DOHH2 (cell line): ENCODE results near the gene SPATA20.

Source experiments
- H3F3A ChIP-seq: fragments of 200-600 bp; sonication (generic), shearing (Covaris generic); 2 replicates; pipeline ENCODE4 v1.6.0; 2016; ENCODE audit warnings: antibody characterized with exemption, mild to moderate bottlenecking; ENCODE audit not compliant: control insufficient read depth, insufficient read depth
- H3K27ac ChIP-seq: fragments of 200-600 bp; sonication (generic); 2 replicates; pipeline ENCODE4 v1.5.1; 2014; ENCODE audit warnings: low read depth, mild to moderate bottlenecking, low read length, moderate library complexity
- H3K27me3 ChIP-seq: fragments of 200-600 bp; sonication (generic); 2 replicates; pipeline ENCODE4 v1.6.1; 2014; ENCODE audit warnings: mild to moderate bottlenecking, low read length, mixed read lengths; ENCODE audit not compliant: control insufficient read depth
- H3K36me3 ChIP-seq: fragments of 200-600 bp; sonication (generic); 2 replicates; pipeline ENCODE4 v1.6.1; 2014; ENCODE audit warnings: mild to moderate bottlenecking, low read length, moderate library complexity, mixed read lengths; ENCODE audit not compliant: control insufficient read depth
- H3K4me1 ChIP-seq: fragments of 200-600 bp; sonication (generic); 2 replicates; pipeline ENCODE4 v1.6.1; 2014; ENCODE audit warnings: mild to moderate bottlenecking, low read length, mixed read lengths; ENCODE audit not compliant: control insufficient read depth
- H3K4me2 ChIP-seq: fragments of 200-600 bp; sonication (generic); 2 replicates; pipeline ENCODE4 v1.6.0; 2014; ENCODE audit warnings: mild to moderate bottlenecking, low read length, moderate library complexity
- H3K4me3 ChIP-seq: fragments of 200-600 bp; sonication (generic); 2 replicates; pipeline ENCODE4 v1.5.1; 2014; ENCODE audit warnings: mild to moderate bottlenecking, low read length, mixed read lengths
- H3K79me2 ChIP-seq: fragments of 200-600 bp; sonication (generic); 2 replicates; pipeline ENCODE4 v1.6.1; 2014; ENCODE audit warnings: mild to moderate bottlenecking, low read length, mixed read lengths; ENCODE audit not compliant: control insufficient read depth
- H3K9me2 ChIP-seq: fragments of 200-600 bp; sonication (generic); replicated peaks from 2 replicates; pipeline ENCODE4 v1.6.1; 2014; ENCODE audit warnings: mild to moderate bottlenecking, low read length, mixed read lengths; ENCODE audit not compliant: control insufficient read depth
- H3K9me3 ChIP-seq: fragments of 200-600 bp; sonication (generic); 2 replicates; pipeline ENCODE4 v1.6.1; 2014; ENCODE audit warnings: antibody characterized with exemption, low read length, mixed read lengths; ENCODE audit not compliant: control insufficient read depth, insufficient read depth
- H4K20me1 ChIP-seq: fragments of 200-600 bp; sonication (generic); 2 replicates; pipeline ENCODE4 v1.6.0; 2014; ENCODE audit warnings: low read depth, mild to moderate bottlenecking, antibody characterized with exemption, low read length, moderate library complexity; ENCODE audit not compliant: control insufficient read depth, insufficient read depth
- EZH2phosphoT487 ChIP-seq: fragments of 200-600 bp; sonication (generic); IDR thresholded peaks from 2 replicates; pipeline ENCODE4 v1.6.1; 2017; ENCODE audit warnings: borderline replicate concordance, mild to moderate bottlenecking, antibody characterized with exemption, low read length, moderate library complexity, mixed read lengths
- TF ChIP-seq, protein P1 (sequence below): fragments of 200-600 bp; sonication (generic); IDR thresholded peaks from one replicate; pipeline ENCODE4 v1.5.1; 2014; ENCODE audit warnings: antibody characterized with exemption, mild to moderate bottlenecking, low read depth, low read length; ENCODE audit not compliant: poor library complexity, severe bottlenecking

The SPATA20 gene

DNA sequence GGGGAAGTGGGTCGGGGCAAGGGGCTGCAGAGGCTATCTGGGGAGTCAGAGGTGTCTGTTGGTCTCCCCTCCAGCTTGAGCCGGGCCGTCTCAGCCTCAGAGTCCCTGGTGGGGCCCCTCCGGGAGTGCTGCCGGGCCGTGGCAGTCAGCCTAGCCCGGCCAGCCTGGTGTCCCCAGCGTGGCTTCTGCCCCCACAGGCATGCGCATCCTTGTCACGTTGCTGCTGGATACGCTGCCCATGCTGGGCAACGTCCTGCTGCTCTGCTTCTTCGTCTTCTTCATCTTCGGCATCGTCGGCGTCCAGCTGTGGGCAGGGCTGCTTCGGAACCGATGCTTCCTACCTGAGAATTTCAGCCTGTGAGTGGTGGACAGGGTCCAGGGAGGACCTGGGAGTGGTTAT lies 24.7 kb downstream of the SPATA20 start:
- Histone ChIP-seq H3K4me2 (no peak overlapping the region), H4K20me1 (no peaks in the 10 kb centered on the region), H3F3A (no peaks in the 10 kb centered on the region), H3K27ac (no peak overlapping the region), H3K36me3 (no peaks in the 10 kb centered on the region), H3K4me1 (no peaks in the 10 kb centered on the region), H3K27me3 (peaks cover 5% of the 10 kb centered on the region; the same call in 1 of the 2 replicates), H3K9me2 (no peaks in the 10 kb centered on the region), H3K79me2 (no peaks in the 10 kb centered on the region), H3K4me3 (no peak overlapping the region), H3K9me3 (no peaks in the 10 kb centered on the region)
- TF ChIP-seq, protein P1, sequence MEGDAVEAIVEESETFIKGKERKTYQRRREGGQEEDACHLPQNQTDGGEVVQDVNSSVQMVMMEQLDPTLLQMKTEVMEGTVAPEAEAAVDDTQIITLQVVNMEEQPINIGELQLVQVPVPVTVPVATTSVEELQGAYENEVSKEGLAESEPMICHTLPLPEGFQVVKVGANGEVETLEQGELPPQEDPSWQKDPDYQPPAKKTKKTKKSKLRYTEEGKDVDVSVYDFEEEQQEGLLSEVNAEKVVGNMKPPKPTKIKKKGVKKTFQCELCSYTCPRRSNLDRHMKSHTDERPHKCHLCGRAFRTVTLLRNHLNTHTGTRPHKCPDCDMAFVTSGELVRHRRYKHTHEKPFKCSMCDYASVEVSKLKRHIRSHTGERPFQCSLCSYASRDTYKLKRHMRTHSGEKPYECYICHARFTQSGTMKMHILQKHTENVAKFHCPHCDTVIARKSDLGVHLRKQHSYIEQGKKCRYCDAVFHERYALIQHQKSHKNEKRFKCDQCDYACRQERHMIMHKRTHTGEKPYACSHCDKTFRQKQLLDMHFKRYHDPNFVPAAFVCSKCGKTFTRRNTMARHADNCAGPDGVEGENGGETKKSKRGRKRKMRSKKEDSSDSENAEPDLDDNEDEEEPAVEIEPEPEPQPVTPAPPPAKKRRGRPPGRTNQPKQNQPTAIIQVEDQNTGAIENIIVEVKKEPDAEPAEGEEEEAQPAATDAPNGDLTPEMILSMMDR: no peak

DNA sequence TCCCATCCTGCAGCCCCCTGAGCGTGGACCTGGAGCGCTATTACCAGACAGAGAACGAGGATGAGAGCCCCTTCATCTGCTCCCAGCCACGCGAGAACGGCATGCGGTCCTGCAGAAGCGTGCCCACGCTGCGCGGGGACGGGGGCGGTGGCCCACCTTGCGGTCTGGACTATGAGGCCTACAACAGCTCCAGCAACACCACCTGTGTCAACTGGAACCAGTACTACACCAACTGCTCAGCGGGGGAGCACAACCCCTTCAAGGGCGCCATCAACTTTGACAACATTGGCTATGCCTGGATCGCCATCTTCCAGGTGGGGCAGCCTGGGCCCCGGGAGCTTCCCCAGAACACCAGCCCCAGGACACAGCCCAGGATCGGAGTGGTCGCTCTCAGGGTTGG lies 25.6 kb downstream of the SPATA20 start:
- no peaks in the 10 kb centered on the region for H3K9me2 ChIP-seq

DNA sequence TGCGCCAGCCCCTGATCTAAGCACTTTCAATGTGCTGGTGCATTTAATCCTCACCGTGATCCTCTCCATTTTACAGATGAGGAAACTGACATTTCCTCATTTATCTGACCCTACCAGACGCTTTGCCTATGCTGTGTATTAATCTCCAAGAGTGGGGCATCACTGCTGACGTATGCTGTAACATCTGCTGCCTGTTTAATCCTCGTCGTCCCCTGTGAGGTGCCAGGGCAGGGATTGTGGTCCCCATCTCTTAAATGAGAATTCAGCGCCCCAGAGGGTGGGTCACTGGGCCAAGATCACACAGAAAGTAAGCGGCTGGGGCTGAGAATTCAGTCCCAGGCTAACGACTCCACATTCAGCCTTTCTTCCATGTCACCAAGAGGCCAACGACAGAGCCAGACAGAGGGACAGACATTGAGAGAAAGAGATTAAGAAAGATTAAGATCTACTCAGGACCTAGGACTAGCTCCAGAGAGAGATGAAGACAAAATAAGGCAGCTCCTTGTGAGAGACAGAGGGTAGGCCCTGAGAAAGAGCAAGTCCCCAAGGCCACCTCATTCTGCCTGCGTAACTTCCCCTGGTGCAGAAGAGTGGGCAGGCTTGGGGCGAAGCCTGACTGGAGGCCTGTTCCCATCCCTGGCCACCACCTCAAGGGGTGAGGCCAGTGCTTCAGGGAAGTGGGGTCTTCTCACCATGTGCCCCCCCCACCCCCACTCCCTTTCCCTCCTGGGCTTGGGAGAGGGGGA lies 27.1 kb downstream of the SPATA20 start:
- H3K9me3 ChIP-seq: no peaks in the 10 kb centered on the region
- H3K4me1 ChIP-seq: no peaks in the 10 kb centered on the region
- no peaks in the 10 kb centered on the region for H4K20me1 ChIP-seq
- peaks cover 18% of the 10 kb centered on the region; the same call in 1 of the 2 replicates for H3K27me3 ChIP-seq
- H3K79me2 ChIP-seq: no peaks in the 10 kb centered on the region
- H3K27ac ChIP-seq: no peak overlapping the region
- H3F3A ChIP-seq: no peaks in the 10 kb centered on the region
- no peaks in the 10 kb centered on the region for H3K36me3 ChIP-seq
- H3K9me2 ChIP-seq: no peaks in the 10 kb centered on the region
- no peak overlapping the region for H3K4me2 ChIP-seq
- no peak overlapping the region for H3K4me3 ChIP-seq
- TF ChIP-seq EZH2phosphoT487: no peak
- TF ChIP-seq, protein P1: no peak

More for the DNA sequence above, 25.6 kb downstream of the SPATA20 start:
- Histone ChIP-seq H3K36me3 (no peaks in the 10 kb centered on the region), H3K4me2 (no peak overlapping the region), H4K20me1 (no peaks in the 10 kb centered on the region), H3K27me3 (peaks cover 7% of the 10 kb centered on the region; the same call in 1 of the 2 replicates), H3F3A (no peaks in the 10 kb centered on the region), H3K9me3 (no peaks in the 10 kb centered on the region), H3K79me2 (no peaks in the 10 kb centered on the region), H3K4me3 (no peak overlapping the region), H3K4me1 (no peaks in the 10 kb centered on the region), H3K27ac (no peak overlapping the region)
- TF ChIP-seq EZH2phosphoT487: no peak
- TF ChIP-seq, protein P1: no peak
